Loucy (cell line): Measurements from ENCODE around the gene MYOM3.

Experiments
- CTCF ChIP-seq: fragments of 200-600 bp; sonication (generic); conservative IDR thresholded peaks from 2 replicates; pipeline ENCODE4 v1.5.1; 2014; ENCODE audit warnings: mild to moderate bottlenecking, antibody characterized with exemption, low read length
- EZH2phosphoT487 ChIP-seq: fragments of 200-600 bp; IDR thresholded peaks from 2 replicates; pipeline ENCODE4 v1.6.1; 2018; ENCODE audit warnings: antibody characterized with exemption, mild to moderate bottlenecking, moderate library complexity, borderline replicate concordance

GRCh38 chr1:24096739-24097103 lies 15.2 kb downstream of the MYOM3 start:
- no peak for TF ChIP-seq CTCF
- no peak for TF ChIP-seq EZH2phosphoT487
